RPMI8226 (cell line): ENCODE data around the gene PIGT.
A peak's percentile ranks its signal among the peaks of the same experiment; 100 is the strongest.

ENCODE experiments used
- DNase-seq: peaks from one replicate; pipeline ENCODE4 v3.0.0-alpha.2; 2015

Gene PIGT

DNA sequence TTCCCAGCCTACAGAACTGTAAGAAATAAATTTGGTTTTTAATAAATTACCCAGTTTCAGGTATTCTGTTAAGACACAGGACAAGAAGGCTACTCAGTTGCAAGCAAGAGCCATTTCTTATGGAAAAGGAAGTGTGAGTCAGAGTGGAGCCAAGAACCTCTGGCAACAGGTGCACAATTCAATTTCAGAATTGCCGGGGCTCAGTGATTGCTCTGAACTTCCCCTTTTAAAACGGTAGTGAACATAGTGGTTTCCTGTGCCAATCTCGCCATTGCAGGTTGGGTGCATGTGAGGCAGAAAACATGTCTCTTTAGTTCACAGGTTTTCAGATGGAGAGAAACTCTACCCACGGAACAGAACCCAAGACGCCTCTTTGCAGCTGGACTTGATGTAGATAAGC, 16.4 kb downstream of the PIGT start:
- DNase-seq: peak; percentile 87

DNA sequence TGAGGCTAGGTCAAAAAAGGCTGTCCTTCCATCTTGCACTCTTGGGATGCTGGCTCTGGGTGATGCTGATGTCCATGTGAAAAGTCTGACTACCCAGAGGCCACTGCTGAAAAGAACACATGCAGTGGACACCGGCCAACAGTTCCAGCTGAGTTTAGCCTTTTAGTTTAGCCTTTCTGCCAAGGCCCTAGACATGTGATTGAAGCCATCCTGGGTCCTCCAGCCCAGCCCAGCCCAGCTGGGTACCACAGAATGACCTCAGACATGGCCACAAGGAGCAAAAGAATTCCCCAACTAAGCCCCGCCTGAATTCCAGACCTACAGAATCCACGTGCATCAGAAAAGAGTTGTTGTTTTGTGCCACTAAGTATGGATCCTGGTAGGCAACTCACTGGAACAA, 17.4 kb downstream of the PIGT start:
- no peak for DNase-seq

DNA sequence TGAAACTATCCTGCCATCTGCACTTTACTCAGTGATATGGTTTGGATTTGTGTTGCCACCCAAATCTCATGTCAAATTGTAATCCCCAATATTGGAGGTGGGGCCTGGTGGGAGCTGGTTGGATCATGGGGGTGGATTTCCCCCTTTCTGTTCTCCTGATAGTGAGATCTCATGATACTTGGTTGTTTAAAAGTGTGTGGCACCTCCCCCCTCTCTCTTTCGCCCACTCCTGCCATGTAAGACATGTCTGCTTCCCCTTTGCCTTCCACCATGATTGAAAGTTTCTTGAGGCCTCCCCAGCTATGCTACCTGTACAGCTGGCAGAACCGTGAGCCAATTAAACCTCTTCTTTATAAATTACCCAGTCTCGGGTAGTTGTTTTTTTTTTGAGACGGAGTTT, 18.0 kb downstream of the PIGT start:
- no peak for DNase-seq

DNA sequence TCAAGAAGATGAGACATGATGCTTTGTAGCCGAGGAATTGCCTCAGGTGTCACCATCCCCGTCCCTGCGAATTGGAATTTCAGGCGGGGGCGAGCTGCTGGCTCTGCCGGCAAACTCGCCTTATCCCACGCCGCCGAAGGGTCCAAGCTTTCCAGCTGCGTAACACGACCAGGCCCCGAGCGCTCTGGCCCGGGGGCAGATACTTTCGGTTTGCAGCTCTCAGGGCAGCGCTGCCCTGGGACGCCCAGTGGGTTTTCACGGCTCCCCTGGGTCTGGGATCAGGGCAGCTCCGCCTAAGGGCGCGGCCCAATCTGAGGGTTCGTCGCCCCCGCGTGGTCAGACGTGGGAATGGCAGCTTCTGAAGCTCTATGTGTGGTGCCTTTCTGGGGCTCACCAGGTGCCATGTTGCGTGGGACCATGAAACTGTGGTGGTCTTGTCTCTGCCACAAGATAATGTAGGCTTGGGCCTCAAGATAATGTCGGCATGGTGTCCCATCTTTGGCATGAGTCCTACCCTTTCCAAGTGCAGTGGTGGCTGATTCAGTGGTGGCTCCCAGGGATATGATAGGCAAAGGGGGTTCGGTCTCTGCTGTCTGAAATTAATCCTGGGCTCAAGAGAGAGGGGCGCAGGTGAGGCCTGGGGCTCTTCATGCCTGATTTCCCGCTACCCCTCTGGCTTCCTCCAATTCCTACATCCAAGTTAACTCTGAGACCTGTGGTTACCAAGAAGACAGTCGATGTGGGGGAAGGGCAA, 21.0 kb downstream of the PIGT start:
- DNase-seq: peak; percentile 88

DNA sequence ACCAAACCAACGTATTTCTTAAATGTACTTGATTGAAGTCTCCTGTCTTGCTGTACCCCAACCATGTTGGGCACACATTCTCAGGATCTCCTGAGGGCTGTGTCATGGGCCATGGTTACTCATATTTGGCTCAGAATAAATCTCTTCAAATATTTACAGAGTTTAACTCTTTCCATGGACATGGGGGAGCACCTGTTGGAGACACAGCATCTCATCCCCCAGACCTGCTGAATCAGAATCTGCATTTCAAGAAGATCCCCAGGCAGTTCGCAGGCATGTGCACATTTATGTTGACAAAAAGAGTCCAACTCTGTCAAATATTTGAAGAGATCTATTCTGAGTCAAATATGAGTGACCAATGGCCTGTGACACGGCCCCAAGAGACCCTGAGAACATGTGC, 24.5 kb downstream of the PIGT start:
- no peak for DNase-seq

DNA sequence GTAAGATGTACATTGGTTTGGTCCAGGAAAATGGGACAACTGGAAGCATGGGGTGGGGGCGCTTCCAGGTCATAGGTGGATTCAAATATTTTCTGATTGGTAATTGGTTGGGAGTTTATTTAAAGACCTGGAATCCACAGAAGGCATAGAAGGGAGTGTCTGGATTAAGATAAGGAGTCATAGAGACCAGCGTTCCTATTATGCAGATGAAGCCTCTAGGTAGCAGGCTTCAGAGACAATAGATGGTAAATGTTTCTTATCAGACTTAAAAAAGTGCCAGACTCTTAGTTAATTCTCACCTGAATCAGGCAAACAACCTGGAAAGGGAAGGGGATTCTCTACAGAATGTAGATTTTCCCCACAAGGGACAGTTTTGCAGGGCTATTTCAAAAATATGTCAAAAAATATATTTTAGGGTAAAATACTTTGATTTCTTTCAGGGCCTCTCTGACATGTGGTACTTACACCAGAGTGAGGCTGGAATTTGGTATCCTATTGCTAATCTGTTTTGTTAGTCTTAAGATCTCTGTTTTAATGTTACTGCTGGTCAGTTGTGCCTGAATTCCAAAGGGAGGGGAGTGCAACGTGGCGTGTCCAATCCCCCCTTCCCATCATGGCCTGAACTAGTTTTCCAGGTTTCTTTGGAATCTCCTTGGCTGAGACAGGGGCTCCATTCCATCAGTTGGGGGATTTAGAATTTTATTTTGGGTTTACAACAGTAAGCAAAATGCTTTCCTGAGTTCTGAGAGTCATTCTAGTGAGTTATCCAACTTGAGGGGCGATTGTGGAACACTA, 25.1 kb downstream of the PIGT start:
- DNase-seq: no peak

DNA sequence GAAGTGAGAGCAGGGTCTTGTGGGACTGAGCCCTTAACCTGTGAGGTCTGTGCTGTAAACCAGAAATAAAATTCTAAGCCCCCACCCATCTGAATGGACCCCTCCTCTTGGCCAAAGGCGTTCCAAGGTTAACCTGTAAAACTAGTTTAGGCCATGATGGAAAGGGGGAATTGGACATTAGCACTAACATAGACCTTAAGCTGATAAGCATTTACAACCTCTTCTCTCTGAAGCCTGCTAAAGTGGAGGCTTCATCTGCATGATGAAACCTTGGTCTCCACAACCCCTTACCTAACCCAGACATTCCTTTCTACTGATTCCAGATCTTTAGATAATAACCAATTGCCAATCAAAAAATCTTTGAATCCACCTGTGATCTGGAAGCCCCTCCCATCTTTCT, 25.8 kb downstream of the PIGT start:
- no peak for DNase-seq

DNA sequence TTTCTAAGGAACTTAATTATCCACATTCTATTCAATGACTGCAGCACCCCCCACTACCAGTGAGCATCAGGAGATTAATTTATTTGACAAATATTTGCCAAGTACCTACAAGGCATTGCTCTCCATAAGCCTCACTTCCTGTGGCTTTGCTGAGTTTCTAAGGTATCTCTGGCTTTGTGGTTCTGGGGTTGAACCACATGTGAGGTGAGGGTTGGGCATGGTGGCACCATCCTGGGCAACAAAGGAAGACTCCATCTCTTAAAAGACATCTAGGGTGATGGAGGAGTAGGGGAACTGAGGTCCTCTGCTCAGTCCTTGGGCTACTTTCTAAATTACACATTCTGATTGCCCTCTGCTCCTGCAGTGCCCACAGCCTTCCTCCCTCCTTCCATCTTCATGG, 28.1 kb downstream of the PIGT start:
- DNase-seq: no peak

DNA sequence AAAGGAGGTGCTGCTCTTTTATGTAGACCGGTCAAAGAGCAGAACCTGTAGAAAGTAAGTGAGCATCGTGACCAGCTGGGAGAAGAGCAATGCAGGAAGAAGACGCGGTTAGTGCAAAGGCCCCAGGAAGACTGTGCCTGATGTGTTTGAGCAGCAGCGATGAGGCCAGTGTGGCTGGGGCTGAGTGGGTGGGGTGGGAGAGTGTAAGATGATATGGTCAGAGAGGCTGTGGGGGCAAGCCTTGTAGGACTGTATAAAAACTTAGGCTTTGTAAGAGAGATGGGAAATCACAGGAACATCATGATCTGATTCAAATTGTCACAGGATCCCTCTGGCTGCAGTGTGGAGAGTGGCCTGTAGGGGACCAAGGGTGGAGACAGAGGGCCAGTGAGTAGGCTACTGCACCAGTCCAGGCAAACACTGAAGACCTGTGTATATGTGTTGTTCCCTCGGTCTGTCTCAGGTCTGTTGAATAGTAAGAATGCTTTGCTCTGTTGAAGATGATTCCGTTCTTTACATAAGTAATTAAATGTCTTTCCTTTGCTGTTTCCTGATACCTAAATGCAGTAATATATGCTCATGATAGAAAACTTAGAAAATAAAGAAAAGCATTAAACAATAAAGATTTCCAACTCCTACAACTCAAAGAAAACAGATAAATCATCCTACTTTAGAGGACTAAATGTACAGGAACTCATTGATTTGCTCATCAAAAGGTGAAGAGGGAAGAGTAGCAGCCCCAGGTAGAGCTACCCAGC, 30.0 kb downstream of the PIGT start:
- peak; percentile 55 for DNase-seq

DNA sequence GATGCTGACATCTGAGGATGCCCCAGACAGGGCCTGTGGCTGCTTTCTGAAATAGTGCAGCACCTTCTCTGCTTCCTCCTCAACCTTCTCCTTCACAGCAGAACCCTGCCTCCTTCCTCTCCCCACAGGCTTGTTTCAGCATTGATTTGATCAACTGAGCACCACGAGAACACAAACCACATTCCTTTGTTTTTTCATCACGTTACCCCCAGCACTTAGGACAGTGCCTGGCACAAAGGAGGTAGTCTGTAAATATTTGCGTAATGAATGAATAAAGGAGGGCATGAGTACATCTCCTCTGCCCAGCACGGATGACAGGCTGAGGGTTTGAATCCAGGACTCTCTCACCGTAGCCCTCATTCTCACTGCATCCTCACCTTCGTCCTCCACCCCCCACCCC, 32.3 kb downstream of the PIGT start:
- no peak for DNase-seq

DNA sequence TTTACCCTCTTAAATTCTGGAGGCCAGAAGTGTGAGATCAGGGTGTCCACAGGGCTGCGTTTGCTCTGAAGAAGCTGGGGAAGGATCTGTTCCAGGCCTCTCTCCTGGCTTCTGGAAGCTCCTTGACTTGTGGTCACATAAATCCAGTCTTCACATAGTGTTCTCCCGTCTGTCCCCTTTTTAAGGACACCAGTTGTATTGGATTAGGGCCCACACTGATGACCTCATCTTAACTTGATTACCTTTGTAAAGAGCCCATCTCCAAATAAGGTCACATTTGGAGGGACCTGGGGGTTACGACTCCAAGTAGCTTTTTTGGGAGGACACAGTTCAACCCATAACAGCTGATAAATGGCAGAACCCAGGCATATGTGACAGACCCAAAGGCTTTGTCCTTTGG, 33.6 kb downstream of the PIGT start:
- no peak for DNase-seq

DNA sequence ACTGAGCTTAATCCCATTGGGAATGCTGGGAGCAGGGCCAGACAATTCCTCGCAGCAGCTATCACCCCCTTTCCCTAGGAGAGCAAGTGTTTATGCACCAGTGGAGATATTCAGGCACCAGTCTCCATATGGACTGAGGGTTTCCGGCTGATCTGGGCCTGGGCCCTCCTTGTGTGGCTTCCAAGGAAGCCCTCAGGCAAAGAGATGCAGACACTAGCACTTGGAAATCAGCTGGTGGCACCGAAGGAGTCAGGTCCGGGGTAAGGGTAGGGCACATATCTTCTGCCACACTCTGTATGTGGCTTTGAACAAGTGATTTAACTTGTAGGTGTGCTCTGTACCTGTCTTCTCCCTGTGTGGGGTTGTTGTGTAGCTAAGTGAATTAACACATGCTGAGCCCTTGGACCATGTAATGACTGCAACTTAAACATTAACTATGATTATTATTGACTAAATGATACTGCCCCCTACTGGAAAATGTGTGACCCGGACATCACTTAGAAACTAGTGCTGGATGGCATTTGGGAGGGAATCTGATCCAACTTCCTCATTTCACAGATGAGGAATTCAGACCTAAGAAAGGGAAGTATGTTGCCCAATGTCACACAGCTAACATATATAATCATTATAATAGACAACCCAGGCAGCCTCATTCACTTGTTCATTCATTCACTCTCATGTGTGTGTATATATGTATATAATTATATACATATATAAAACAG, 34.3 kb downstream of the PIGT start:
- peak; percentile 63 for DNase-seq

DNA sequence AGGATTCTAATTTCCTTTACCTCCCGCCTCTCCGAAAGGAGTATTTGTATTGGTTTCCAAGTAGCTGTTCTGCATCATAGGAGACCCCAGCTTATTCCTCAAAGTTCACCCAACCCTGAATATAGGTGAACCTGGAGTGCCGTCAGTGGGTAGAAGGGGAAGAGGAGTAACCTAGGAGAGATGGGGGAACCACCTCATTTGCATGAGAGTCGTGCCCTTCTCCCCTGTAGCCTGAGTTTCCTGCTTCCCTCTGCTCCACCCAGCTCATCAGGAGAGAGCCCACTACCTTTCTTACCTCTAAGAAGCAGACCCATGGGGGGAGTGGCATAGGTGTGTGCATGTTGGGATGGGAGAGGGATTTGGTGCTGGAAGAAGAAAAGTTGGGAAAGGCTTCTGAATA, 36.3 kb downstream of the PIGT start:
- no peak for DNase-seq

DNA sequence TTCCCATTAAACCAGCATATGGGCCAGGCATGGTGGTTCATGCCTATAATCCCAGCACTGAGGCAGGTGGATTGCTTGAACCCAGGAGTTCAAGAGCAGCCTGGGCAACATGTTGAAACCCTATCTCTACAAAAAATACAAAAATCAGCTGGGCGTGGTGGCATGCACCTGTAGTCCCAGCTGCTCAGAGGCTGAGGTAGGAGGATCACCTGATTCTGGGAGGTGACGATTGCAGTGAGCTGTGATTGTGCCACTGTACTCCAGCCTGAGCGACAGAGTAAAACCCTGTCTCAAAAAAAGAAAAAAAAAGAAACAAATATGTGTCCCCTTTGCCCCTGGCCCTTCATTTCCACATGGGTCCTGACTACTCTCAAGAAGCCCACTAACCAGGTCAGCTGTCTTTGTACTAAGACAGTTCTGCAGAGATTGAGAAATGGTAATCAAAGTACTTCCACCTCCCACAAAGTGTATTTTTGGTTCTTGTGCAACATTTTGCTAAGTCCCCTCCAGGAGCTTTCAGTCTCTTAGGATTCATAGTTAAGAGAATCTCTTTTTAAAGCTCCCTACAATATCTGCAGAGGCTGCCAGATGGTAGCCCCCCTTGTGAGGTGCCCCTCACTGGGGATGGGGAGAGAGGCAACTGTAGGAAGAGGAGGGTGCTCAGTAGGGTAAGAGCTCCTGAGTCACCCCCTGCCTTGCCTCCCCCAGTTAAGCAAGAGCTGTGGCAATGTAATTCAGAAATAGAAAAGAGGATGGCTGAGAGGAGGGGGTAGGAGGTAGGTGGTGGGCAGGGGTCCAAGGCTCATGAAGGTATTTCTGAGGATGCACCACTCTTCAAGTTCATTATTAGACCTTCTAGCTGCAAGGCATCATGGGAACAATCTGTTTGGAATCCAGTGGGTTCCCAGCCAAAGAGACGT, 37.1 kb downstream of the PIGT start:
- DNase-seq: no peak

DNA sequence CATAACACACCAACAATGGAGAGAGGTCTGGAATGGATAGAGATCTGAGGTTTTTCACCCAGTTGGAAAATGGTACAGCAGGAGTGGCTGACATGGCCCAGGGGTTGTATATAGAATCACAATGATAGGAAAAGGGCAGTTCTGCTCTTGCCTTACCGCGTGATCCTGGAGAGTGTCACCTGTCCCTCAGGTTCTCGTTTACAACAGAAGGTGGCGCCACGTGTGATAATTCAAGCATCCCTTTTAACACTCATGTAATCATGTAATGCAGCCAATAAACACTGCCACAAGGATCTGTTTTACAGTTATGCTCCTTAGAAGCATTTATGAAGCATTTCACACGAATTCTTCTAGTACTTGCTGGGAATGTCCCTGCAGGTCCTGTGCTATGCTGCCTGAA, 40.7 kb downstream of the PIGT start:
- peak; percentile 57 for DNase-seq

DNA sequence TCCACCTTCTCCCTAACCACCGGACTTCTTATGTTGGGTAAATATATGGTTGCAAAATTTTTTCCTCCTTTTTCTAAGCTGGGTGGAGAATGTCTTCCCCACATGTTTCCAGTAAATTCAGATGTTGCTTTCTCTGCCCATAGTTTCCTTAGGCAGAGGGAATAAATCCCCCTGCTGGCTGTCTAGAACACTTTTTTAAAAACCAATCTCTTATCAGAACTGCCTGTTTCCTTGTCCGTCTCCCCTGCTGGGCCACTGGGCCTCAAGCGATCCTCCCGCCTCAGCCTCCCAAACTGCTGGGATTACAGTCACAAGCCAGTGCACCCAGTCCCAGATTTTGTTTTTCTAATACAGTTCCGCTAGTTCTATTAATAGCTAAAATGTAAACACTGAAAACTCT, 43.7 kb downstream of the PIGT start:
- no peak for DNase-seq

DNA sequence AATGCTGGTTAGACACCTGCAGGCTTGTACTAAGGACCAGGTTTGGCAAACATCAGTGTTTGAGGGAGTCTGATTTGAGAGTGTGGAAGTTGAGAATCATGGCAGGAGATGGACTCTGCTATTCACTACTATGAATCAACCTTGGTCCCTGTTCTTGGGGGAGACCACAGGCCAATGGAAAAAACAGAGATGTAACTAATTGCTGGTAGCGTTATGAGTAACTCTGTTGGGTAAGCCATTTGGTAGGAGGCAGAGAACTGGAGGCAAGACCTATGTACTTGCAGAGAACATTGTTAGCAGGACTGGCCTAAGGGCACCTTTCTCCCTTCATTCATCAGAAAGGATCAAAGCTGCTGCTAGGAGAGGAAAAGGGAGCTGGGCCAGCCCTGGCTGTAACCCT, 45.3 kb downstream of the PIGT start:
- DNase-seq: no peak

DNA sequence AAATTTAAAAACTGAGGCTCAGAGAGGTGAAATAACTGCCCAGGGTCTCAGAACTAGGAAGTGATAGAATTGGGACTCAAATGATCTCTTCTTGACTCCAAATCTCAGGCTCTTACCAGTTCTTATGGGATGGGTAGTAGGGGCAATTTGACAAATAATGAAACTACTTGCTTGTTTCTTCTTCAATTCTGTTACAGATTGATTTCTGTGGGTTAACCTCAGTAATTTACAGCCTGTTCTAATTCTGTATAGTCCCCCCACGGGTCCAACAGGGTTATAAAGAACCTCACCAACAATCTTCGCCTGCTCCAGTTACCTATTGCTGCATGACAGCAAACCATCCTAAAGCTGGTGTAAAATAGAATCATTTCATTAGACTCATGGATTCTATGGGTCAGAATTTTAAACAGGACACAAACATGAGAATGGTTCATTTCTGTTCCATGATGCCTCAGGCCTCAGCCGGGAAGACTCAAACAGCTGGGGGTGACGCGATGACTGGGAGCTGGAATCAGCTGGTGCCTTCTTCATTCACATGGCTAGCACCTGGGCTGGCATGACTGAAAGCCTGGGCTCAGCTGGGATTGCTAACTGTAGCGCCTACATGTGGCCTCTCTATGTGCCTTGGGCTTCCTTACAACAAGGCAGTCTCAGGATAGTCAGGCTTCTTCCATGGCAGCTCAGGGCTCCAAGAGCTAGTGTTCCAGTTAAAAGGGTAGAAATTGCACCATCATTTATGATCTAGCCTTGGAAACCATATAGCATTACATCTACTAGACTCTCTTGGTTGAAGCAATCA, 47.0 kb downstream of the PIGT start:
- DNase-seq: no peak

DNA sequence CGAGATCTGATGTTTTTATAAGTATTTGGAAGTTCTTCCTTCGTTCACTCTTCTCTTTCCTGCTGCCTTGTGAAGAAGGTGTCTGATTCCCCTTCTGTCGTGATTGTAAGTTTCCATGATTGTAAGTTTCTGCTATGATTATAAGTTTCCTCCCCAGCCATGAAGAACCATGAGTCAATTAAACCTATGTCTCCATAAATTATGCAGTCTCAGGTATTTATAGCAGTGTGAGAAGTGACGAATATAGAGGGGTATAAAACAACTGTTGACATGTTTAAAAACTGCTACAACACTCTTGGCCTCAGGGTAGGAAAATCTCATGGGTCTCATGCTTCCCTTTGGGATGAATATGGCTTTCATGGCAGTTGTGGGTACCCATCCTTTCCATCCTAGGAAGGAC, 47.8 kb downstream of the PIGT start:
- DNase-seq: no peak

DNA sequence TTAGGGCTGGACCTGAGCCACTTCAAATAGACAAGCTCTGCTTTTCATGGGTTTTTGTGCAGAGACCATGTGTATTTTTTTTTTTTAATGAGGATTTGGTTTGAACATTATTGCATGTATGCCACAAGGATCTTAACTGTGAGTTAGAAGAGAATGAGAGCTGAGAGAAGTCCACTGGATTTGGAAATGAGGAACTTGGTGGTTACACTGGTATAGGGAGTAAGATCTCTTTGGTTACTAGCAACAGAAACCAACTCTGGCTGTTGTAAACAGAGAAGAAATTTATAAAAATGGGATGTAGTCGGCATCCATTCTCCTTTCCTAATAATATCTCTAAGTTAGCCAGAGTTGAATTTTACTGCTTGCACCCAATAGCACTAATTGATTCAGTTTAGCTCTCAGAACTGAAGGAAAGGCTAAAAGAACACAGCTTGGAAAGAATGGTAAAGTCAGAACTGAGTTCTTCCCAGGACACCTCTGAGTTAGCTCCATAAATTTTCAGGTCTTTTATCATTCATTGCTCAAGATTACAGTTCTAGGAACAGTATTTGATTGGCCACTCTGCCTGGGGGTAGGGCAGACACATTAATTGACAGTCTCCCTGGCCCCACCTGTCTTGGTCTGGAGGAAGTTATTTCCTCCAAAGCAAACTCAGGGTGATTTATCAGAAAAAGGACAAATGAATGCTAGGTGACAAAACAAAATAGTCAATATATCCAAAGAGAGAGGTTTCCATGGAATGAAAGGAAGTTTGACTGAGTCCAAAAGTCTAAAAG, 49.7 kb downstream of the PIGT start:
- no peak for DNase-seq
